Neural crest cell (in vitro differentiated cells): ENCODE data around the gene SNX27. TPM values are rescaled to one million over a fixed set of nuclear protein-coding genes. Genes with fewer than 3 reads are reported as not detected.
"Not testable (repeated sequence)": the region's sequence is repeated elsewhere in the genome, so short reads cannot be mapped to it uniquely, and the experiment has no call there.

ENCODE experiments used
- DNase-seq: peaks from one replicate; pipeline ENCODE4 v3.0.0; 2021; ENCODE audit warnings: low read depth, mixed read lengths, low spot score
- H3K27ac Mint-ChIP-seq: one replicate; pipeline ENCODE4 v1.8.0; 2021; ENCODE audit warnings: mild to moderate bottlenecking, mixed read lengths; ENCODE audit not compliant: unreplicated experiment
- H3K27me3 Mint-ChIP-seq: 2 replicates; pipeline ENCODE4 v1.8.0; 2021; ENCODE audit warnings: low read depth, mild to moderate bottlenecking, mixed read lengths
- H3K36me3 Mint-ChIP-seq: 2 replicates; pipeline ENCODE4 v1.8.0; 2021; ENCODE audit warnings: low read depth, mild to moderate bottlenecking, mixed read lengths
- H3K4me1 Mint-ChIP-seq: 2 replicates; pipeline ENCODE4 v1.8.0; 2021; ENCODE audit warnings: mixed read lengths
- H3K4me3 Mint-ChIP-seq: one replicate; pipeline ENCODE4 v1.8.0; 2021; ENCODE audit warnings: mild to moderate bottlenecking, mixed read lengths
- H3K9me3 Mint-ChIP-seq: 2 replicates; pipeline ENCODE4 v1.8.0; 2021; ENCODE audit warnings: mixed read lengths
- CTCF ChIP-seq: fragments of 200-600 bp; sonication (generic); conservative IDR thresholded peaks from 2 replicates; pipeline ENCODE4 v1.5.0; 2021; ENCODE audit warnings: antibody characterized with exemption, mild to moderate bottlenecking
- total RNA-seq: library from RNA; stranded (reverse); gene quantifications from 2 replicates; pipeline ENCODE4 v1.2.1, GENCODE V29; 2021

The SNX27 gene
- total RNA-seq, 1 donor from 2014 or later = 48.3 TPM

DNA sequence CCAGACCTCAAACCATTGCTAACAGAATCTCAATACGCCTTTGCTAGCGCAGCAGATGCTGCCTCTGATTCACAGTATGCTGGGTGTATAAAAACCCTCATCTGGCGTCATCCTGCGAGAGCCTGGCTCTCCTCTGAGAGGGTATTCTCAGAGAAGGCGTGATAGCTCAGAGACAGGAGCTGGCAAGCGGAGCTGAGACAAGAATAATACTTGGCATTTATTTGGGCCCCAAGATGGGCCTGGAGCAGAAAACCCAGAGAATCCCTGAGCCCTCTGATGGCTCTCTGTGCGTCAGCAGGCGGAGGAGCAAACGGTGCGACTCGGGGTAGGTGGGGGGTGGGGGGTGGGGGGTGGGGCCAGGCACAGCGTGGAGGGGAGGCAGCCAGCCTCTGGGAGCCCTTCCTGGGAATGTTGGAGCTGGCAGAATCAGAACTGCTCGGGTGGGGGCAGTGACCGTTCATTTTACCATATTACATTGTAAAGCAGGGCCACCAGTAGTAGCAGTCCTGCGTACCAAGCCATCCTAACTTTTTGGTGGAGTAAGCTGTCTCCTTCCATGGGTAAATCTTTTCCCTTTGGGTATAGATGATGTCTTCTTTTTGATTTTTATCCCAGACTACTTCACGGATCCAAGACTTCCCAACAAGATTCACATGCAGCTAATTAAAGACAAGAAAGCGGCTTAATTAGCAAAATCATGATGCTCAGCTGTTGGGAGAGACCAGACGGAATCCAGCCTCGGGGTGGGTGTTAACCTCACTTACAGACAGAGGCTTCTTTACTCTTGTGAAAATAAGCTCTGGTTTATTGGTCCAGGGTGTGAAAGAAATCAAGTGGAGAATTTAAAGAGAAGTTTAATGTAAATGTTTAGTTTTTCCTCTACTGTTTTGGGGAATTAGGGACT lies 116.6 kb downstream of the SNX27 start:
- Mint-ChIP-seq H3K36me3 (no peaks in the 10 kb centered on the region), H3K9me3 (no peaks in the 10 kb centered on the region), H3K4me1 (peaks cover 12% of the 10 kb centered on the region), H3K4me3 (no peak overlapping the region), H3K27me3 (peaks cover 60% of the 10 kb centered on the region), H3K27ac (no peak overlapping the region)
- DNase-seq = no peak
- no peak for TF ChIP-seq CTCF

DNA sequence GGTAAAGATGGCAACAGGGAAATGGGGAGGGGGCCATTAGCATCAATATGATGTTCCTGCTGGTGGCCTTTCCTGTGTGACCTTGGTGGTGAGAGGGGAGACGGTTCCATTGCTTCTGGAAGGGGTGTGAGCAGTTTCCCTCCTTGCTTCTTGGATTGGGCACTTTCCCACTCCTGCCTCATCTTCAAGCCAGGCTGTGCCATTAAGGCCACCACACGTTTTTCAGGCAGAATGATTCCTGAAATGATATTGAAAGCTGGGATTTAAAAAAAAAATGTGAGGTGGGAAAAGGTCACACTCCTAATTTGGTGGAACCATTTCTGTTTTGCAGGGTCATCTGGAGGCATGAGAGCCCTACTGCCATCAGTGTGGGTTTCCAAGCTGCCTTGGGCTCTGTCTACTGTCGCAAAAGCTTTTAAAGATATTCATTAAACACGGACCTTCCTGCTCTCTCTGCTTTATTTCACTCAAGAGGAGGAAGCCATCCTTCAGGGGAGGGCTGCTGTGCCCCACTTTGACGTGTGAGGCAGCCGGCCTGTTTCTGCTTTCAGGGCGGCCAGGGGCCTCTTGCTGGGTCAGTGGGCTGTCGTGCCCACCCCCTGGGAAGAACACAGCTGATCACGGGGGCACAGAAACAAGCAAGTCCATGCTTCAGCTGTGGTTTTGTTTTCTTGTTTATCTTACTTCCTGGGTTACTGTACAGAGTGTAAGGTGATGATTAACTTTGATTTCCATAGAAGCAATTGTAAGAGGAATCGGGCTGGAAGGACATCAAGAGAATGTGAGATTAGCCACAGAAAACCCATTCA lies 117.5 kb downstream of the SNX27 start:
- no peaks in the 10 kb centered on the region for H3K36me3 Mint-ChIP-seq
- no peak for DNase-seq
- peaks cover 50% of the 10 kb centered on the region for H3K27me3 Mint-ChIP-seq
- no peak for TF ChIP-seq CTCF
- H3K4me1 Mint-ChIP-seq = peaks cover 12% of the 10 kb centered on the region
- H3K27ac Mint-ChIP-seq = no peak overlapping the region
- no peak overlapping the region for H3K4me3 Mint-ChIP-seq
- H3K9me3 Mint-ChIP-seq = no peaks in the 10 kb centered on the region

GRCh38 chr1:151729966-151730291 lies 118.1 kb downstream of the SNX27 start:
- Mint-ChIP-seq H3K27me3 (peaks cover 48% of the 10 kb centered on the region), H3K9me3 (no peaks in the 10 kb centered on the region), H3K27ac (no peak overlapping the region), H3K36me3 (no peaks in the 10 kb centered on the region), H3K4me1 (peaks cover 12% of the 10 kb centered on the region), H3K4me3 (no peak overlapping the region)
- TF ChIP-seq CTCF = no peak
- no peak for DNase-seq

- Mint-ChIP-seq H3K27ac (no peak overlapping the region), H3K4me3 (no peak overlapping the region), H3K4me1 (peaks cover 10% of the 10 kb centered on the region), H3K9me3 (peaks cover 9% of the 10 kb centered on the region), H3K36me3 (no peaks in the 10 kb centered on the region), H3K27me3 (peaks cover 18% of the 10 kb centered on the region)
- DNase-seq = no peak
- no peak for TF ChIP-seq CTCF
These were observed 121.3 kb downstream of the SNX27 start for GRCh38 chr1:151733126-151733525.

DNA sequence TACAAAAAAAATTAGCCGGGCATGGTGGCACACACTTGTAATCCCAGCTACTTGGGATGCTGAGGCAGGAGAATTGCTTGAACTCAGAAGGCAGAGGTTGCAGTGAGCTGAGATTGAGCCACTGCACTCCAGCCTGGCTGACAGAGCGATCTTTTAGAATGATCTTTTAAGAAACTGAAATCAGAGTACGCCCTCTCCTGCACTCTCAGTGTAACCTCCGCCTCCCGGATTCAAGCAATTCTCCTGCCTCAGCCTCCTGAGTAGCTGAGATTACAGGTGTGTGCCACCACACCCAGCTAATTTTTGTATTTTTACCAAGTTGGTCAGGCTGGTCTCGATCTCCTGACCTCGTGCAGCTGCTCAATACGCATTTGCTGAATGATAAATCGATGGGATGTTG lies 122.1 kb downstream of the SNX27 start:
- H3K36me3 Mint-ChIP-seq, DNase-seq, H3K27ac Mint-ChIP-seq: not testable (repeated sequence)

GRCh38 chr1:151737026-151737425 lies 125.2 kb downstream of the SNX27 start:
- DNase-seq = no peak
- H3K36me3 Mint-ChIP-seq = no peaks in the 10 kb centered on the region
- peaks cover 10% of the 10 kb centered on the region for H3K9me3 Mint-ChIP-seq
- H3K4me1 Mint-ChIP-seq = no peaks in the 10 kb centered on the region
- TF ChIP-seq CTCF = no peak
- no peak overlapping the region for H3K27ac Mint-ChIP-seq
- no peak overlapping the region for H3K4me3 Mint-ChIP-seq
- peaks cover 16% of the 10 kb centered on the region for H3K27me3 Mint-ChIP-seq

More for the DNA sequence above, 122.1 kb downstream of the SNX27 start:
- not testable (repeated sequence) for H3K4me1 Mint-ChIP-seq, H3K9me3 Mint-ChIP-seq, H3K27me3 Mint-ChIP-seq, H3K4me3 Mint-ChIP-seq
